GM23248 (cell line): ENCODE measurements around the gene MTHFD1L.

ENCODE experiments used
- EZH2 ChIP-seq: fragments of 200-600 bp; sonication (generic); IDR thresholded peaks from 2 replicates; pipeline ENCODE4 v1.6.1; 2018; ENCODE audit warnings: antibody characterized with exemption, mild to moderate bottlenecking; ENCODE audit not compliant: insufficient read depth, poor library complexity, severe bottlenecking
- EZH2phosphoT487 ChIP-seq: fragments of 200-600 bp; sonication (generic); IDR thresholded peaks from 2 replicates; pipeline ENCODE4 v1.6.1; 2018; ENCODE audit warnings: antibody characterized with exemption, moderate library complexity, mild to moderate bottlenecking, low read depth; ENCODE audit not compliant: insufficient read depth

GRCh38 chr6:151143806-151144205, 278.3 kb downstream of the MTHFD1L start:
- no peak for TF ChIP-seq EZH2
- TF ChIP-seq EZH2phosphoT487 = no peak
